ENCODE data around the gene PPP1R18.
"Not testable (repeated sequence)": the region's sequence is repeated elsewhere in the genome, so short reads cannot be mapped to it uniquely, and the experiment has no call there.

PPP1R18 gene

GRCh38 chr6:30657922-30658321, 28.5 kb downstream of the PPP1R18 start:
- not testable (repeated sequence) for DNase-seq

GRCh38 chr6:30657454-30657853, 29.0 kb downstream of the PPP1R18 start:
- no peak for DNase-seq

DNA sequence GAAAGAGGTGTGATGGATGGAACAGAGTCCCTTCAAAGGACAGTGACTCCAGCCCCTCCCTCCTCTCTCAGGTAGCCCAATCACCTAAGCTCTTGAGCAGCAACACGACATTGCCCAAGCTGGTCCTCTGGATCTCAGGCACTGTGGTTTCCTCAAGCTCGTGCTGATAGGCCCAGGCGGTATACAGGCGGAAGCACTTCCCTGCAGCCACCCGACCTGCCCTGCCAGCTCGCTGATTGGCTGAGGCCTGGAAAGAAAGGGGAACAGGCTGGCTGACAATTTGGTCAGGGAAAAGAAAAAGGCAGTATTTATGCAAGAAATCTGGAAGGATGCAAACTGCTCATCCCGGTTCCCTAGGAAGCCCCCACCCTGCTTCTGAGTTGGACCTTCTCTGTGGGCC, 29.9 kb downstream of the PPP1R18 start:
- DNase-seq: no peak

DNA sequence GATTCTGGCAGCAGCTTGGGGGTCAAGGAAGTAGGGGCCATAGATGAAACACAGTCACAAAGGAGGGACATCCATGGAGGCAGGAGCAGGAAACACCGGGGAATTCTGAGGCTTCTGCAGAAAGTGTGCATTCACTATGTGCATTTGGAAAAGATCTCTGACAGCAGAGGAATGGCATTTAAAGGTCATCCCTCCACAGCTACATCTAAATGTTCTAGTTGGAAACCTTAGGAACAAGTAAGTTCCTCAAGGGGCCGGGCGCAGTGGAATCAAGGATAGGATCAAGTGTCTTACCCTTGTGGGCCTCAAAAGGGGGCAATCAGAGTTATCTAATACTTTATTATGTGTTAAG, 30.7 kb downstream of the PPP1R18 start:
- no peak for DNase-seq

- DNase-seq: no peak
Measured at GRCh38 chr6:30654798-30655742, 31.4 kb downstream of the PPP1R18 start.

- no peak for DNase-seq
Measured at GRCh38 chr6:30651143-30651542, 35.3 kb downstream of the PPP1R18 start.

- DNase-seq: peak; percentile 85
Measured at GRCh38 chr6:30647242-30648116, 39.0 kb downstream of the PPP1R18 start.

DNA sequence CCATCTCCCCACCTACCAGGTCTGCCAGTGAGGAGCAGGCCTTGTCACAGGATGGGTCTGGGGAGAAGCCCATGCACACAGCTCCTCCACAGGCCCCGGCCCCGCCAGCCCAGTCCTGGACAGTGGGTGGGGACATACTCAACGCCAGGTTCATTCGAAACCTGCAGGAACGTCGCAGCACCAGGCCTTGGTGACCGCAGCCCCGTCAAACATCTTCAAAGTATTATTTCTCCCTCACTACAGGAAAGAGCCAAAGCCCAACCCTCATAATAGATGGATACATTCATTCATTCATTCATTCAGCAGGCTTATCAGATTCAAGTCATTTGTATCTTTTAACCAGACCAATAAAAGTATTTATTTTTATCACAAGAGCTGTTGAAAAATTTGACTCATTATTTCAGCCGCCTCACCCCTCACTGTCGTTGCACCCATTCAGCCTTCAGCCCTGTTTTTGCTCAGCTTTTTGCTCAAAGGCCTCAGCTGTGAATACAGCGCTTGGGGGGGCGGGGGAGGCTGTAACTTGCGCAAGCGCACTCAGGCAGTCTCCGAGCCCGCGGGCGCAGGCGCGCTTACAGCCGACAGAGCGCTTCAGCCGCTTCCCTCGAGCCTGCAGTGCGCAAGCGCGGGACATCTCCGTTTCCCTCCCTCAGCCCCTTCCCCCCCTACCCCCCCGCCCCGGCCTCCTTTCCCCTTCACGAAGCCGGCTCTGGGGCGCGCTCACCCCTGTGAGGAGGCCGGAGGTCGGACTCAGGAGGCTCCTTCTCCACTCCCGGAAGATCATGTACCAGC, 39.8 kb downstream of the PPP1R18 start, which contains the start of gene C6orf136:
TSS of gene C6orf136 (plus strand) at position 684 of the 792 bp plus-strand sequence. CDS start at position 783, 99 bp downstream.
- DNase-seq: peak; percentile 89

DNA sequence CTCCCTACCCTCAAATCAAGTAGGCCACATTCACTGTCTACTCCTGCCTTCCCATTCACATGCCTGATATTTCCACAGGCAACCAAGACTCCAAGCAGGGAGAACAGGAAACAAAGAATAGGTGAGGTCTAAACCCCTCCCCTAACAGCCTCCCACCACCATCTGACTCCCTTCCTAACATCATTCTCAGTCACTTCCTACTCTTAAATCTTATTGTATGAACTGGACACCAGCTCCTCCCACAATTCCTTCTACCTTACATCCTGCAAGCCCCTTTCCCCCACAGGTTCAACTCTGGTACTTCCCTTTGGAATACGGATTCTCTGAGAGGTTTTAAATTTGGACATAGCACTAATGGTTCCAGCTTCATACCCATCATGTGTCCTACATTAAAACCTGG, 40.5 kb downstream of the PPP1R18 start:
- no peak for DNase-seq

DNA sequence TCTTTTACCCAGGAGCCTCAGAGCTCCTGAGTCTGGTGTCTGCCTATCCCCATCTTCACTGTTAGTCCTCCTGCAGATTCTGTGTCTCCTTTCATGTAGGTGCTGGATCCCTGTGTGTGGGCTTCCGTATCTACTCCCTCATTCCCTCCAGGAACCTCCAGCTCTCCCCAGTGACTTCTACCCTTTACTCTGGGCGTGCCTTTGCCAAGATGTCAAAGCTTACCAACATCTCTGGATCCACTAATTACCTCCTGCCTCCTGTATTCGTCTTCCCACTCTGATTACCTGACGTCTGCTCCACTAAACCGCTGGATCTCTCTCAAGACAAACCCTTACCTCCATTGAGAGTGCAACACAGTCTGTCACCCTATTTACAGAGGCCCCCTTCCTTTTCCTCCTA, 41.7 kb downstream of the PPP1R18 start:
- no peak for DNase-seq

- no peak for DNase-seq
Measured at GRCh38 chr6:30643656-30644055, 42.8 kb downstream of the PPP1R18 start.

DNA sequence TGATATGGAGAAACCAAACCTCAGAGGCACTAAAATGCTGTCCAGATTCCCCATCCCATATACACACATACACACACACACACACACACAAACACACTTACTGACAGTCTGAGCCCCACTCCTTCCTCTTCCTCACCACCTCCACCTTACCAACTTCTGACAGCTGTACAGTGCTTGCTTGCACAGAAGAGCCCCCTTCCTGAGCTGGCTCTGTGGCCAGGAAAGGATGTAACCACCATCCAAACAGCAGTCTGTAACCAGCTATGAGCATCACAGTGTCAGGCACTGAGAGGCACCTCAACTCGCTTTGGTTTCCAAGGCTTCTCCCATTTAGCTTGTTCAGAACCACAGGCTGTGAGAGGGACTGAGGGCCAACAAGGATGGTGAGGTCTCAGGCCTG, 45.4 kb downstream of the PPP1R18 start:
- no peak for DNase-seq

GRCh38 chr6:30640481-30640880, 46.0 kb downstream of the PPP1R18 start:
- DNase-seq: no peak

- no peak for DNase-seq
Measured at GRCh38 chr6:30635834-30636233, 50.6 kb downstream of the PPP1R18 start.

DNA sequence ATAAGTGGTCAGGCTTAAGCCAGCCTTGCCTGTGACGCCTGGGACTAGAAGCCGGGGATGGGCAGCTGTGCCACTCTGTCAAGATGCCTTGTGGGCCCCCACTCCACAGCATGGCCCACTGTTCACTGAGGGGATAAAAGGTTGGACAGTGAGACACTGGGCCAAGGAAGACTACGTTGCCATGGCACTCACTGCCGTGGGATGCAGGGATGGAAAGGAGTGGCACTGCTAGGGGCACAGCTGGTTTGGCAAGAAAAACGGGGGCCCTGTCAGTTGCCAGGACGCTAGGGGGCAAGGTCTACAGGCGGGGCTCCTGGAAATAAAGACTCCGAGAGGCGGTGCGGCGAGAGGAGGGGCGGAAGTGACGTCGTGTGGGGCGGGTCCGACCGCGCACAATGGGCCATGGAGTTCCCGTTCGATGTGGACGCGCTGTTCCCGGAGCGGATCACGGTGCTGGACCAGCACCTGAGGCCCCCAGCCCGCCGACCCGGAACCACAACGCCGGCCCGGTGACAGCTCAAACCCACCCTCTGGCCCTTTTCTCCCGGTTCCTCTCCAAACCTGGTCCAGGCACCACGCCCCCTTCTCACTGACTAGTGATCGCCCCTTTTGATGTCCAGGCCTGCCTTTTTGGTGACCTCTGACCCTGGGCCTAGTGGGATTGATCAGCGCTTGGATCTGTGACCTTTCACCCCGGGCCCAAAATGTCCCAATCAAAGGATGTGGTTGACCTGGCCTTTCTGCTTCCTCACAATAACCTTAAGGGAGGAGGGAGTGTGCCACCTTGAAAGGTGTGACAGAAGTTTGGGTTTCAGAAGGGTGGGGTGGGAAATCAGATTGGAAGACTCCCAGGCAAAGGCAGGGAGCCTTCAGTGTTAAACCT, 59.7 kb downstream of the PPP1R18 start, which contains the start of gene ATAT1:
TSS of gene ATAT1 (plus strand) at position 391 of the 883 bp plus-strand sequence.
- peak; percentile 78 for DNase-seq
